Activated naive CD4-positive, alpha-beta T cell treated with anti-CD3 and anti-CD28 coated beads, Interleukin-2, amount 50 U/mL, for 24 hours (primary cell): ENCODE measurements around the gene PTGR1.
"Not testable (repeated sequence)": the region's sequence is repeated elsewhere in the genome, so short reads cannot be mapped to it uniquely, and the experiment has no call there.

Experiments used
- H3K27ac Mint-ChIP-seq: one replicate; pipeline ENCODE4 v1.8.0; 2021; ENCODE audit warnings: mild to moderate bottlenecking, mixed read lengths
- H3K27me3 Mint-ChIP-seq: one replicate; pipeline ENCODE4 v1.8.0; 2021; ENCODE audit warnings: mixed read lengths
- H3K36me3 Mint-ChIP-seq: one replicate; pipeline ENCODE4 v1.8.0; 2021; ENCODE audit warnings: mixed read lengths
- H3K4me1 Mint-ChIP-seq: one replicate; pipeline ENCODE4 v1.8.0; 2021; ENCODE audit warnings: mixed read lengths
- H3K4me3 Mint-ChIP-seq: one replicate; pipeline ENCODE4 v1.8.0; 2021; ENCODE audit warnings: mild to moderate bottlenecking, mixed read lengths
- H3K9me3 Mint-ChIP-seq: one replicate; pipeline ENCODE4 v1.8.0; 2021; ENCODE audit warnings: mixed read lengths

PTGR1 gene

DNA sequence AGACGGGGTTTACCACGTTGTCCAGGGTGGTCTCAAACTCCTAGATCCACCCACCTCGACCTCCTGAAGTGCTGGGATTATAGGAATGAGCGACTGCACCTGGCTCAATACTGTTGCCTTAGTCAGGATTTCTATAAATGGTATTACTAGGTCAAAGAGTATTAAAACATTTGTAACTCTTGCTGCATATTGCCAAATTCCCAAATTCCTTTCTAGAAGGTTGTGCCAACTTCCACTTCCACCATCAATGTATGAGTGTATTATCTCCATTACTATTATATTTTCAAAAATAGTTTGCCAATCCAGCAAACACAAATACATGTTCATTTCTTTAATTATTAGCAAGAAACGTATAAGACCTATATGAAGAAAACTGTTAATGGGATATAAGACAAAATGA, 10.6 kb downstream of the PTGR1 start:
- H3K27ac Mint-ChIP-seq: no peak overlapping the region
- no peaks in the 10 kb centered on the region for H3K9me3 Mint-ChIP-seq
- no peaks in the 10 kb centered on the region for H3K36me3 Mint-ChIP-seq
- no peaks in the 10 kb centered on the region for H3K4me1 Mint-ChIP-seq
- no peak overlapping the region for H3K4me3 Mint-ChIP-seq
- H3K27me3 Mint-ChIP-seq: no peaks in the 10 kb centered on the region

DNA sequence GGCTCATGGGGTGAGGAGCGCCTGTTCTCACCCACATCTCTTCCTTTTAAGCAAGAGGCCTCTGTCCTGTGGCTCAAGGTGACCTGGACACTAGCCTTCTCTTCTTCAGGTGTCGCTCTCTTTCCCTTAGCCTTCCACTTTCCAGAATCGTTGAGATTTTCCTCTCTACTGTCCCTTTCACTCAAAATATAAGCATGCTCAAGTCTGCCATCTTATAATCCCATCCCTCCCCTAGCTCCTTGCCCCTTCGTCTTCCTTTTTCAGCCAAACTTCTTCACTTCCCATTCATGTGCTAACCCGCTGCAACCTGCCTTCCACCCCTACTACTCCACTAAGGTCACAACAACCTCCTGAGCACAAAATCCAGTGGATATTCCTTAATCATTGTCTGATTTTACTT, 13.1 kb downstream of the PTGR1 start:
- no peaks in the 10 kb centered on the region for H3K27me3 Mint-ChIP-seq
- no peak overlapping the region for H3K4me3 Mint-ChIP-seq
- H3K27ac Mint-ChIP-seq: no peak overlapping the region
- H3K9me3 Mint-ChIP-seq: no peaks in the 10 kb centered on the region
- no peaks in the 10 kb centered on the region for H3K36me3 Mint-ChIP-seq
- no peaks in the 10 kb centered on the region for H3K4me1 Mint-ChIP-seq

DNA sequence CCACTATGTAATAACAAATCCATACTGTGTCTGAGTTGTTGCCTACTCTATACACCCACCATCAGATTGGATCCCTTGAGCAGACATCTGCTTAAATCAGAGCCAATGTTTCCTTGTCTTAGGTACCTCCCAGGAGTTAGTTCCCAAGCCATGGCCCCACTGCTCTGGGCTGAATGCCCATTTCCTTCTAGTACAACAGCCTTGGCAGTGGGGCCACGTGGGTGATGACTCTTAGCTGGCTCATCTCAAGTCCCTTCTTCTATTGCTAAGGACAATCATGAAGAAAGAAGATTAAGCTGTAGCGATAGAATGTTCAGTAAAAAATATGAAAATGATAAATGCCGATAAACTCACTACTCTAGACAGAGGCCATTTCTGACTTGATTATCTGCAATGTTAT, 16.6 kb downstream of the PTGR1 start:
- Mint-ChIP-seq H3K27ac (no peak overlapping the region), H3K4me3 (no peak overlapping the region), H3K36me3 (no peaks in the 10 kb centered on the region), H3K27me3 (no peaks in the 10 kb centered on the region), H3K9me3 (no peaks in the 10 kb centered on the region), H3K4me1 (no peaks in the 10 kb centered on the region)

DNA sequence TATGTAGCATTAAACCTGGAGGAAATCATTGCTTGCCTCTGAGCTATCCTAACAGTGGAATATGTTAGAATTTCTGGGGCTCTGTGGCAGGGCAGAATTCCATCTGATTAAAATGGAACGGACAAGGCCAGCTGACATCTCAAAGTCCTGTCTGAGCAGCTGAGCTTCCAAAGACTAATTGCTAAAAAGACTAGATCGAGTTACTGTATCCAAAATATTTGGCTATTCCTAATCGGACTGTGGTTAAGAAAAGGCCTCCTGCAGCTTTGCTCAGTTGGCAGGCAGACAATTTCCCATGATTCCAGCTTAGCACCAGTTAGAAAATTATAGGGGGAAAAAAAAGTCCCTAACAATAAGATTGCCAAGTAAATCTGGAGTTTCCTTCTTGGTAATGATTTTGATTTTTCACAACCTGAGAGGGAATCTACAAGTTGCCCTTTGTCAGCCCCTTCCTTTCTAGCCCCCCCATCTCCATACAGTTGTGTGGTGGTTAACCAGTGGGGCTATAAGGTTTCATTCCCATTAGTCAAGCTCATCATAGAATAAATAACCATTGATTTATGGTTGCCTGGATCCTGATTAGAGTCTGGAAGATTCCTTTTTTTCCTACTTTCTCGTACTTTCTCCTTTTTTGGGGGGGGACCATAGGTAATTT, 26.4 kb downstream of the PTGR1 start:
- Mint-ChIP-seq H3K4me1 (no peaks in the 10 kb centered on the region), H3K27me3 (peaks cover 4% of the 10 kb centered on the region), H3K36me3 (peaks cover 10% of the 10 kb centered on the region), H3K9me3 (peaks cover 14% of the 10 kb centered on the region), H3K4me3 (no peak overlapping the region), H3K27ac (no peak overlapping the region)

DNA sequence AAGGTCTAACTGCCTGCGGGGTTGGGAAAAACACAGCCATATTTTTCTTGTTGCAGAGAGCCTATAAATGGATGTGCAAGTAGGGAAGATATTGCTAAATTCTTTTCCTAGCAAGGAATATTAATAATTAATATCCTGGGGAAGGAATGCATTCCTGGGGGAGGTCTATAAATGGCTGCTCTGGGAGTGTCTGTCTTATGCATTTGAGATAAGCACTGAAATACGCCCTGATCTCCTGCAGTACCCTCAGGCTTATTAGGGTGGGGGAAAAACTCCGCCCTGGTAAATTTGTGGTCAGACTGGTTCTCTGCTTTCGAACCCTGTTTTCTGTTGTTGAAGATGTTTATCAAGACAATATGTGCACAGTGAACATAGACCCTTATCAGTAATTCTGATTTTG, 31.3 kb downstream of the PTGR1 start:
- H3K27me3 Mint-ChIP-seq, H3K4me3 Mint-ChIP-seq, H3K27ac Mint-ChIP-seq, H3K4me1 Mint-ChIP-seq: not testable (repeated sequence)
- H3K9me3 Mint-ChIP-seq: peaks cover 14% of the 10 kb centered on the region
- peaks cover 10% of the 10 kb centered on the region for H3K36me3 Mint-ChIP-seq

DNA sequence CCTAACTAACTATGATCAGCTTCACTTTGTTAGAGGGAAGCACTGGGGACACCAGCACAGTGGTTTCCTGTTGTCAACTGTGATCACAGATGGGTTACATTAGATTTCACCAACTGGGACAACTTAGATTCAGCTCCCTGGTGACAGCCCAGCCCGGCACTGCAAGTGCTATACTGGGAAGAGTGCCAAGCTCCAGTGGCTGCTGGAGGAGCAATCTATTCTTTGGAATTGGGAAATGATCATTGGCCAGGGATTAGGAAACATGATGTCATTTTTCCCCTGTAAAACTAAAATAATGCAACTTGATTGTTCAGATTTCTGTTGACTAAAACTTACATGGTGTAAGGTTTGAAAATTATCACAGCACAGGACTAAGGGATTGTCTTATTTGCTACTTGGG, 33.2 kb downstream of the PTGR1 start:
- Mint-ChIP-seq H3K27ac (no peak overlapping the region), H3K4me3 (no peak overlapping the region), H3K27me3 (peaks cover 4% of the 10 kb centered on the region), H3K36me3 (peaks cover 15% of the 10 kb centered on the region), H3K4me1 (no peaks in the 10 kb centered on the region), H3K9me3 (peaks cover 14% of the 10 kb centered on the region)

DNA sequence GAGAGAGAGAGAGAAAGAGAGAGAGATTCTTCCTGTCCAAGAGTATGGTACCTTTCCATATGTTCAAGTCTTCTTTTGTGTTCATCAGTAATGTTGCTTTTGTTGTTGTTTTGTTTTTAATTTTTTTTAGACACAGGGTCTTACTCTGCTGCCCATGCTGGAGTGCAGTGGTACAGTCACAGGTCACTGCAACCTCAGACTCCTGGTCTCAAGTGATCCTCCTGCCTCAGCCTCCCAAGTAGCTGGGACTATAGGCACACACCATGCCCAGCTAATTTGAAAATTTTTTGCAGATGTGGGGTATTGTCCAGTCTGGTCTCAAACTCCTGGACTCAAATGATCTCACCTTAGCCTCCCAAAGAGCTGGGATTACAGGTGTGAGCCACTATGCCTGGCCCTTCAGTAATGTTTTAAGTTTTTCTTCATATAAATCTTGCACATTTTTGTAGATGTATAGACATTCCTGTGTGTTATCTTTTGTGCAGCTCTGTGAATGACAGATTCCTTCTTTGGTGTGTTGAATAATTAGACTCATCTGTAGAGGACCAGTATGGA, 38.2 kb downstream of the PTGR1 start:
- Mint-ChIP-seq H3K4me3 (no peak overlapping the region), H3K27me3 (no peaks in the 10 kb centered on the region), H3K27ac (no peak overlapping the region), H3K4me1 (no peaks in the 10 kb centered on the region), H3K36me3 (peaks cover 15% of the 10 kb centered on the region), H3K9me3 (peaks cover 8% of the 10 kb centered on the region)

DNA sequence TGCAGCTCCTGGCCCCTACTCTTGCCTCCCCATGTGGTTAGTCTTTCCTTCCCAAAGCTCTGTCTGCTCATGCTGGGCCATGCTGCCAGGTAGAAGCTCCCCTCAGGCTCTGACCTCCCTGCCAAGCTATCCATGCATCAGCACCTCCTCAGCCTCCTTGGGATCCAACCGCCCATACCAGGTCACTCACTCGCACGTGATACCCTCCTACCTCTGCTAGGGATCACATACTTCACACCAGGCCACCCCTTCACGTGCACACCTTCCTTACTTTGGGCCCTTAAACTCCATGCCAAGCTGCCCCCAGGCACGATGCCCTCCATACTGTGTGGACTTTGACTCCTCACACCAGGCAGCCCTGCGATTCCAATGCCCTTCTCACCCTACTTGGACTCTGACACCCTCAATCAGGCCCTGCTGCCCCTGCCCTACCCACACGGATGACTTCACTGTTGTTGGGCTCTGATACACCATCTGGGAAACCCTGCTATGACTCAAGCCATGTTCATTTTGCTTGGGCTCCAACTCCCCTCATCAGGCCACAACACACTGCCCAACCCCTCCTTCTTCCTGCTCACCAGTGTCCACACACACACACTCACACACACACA, 40.3 kb downstream of the PTGR1 start:
- Mint-ChIP-seq H3K36me3 (peaks cover 26% of the 10 kb centered on the region), H3K4me1 (no peaks in the 10 kb centered on the region), H3K27ac (no peak overlapping the region), H3K27me3 (no peaks in the 10 kb centered on the region), H3K4me3 (no peak overlapping the region), H3K9me3 (peaks cover 23% of the 10 kb centered on the region)

DNA sequence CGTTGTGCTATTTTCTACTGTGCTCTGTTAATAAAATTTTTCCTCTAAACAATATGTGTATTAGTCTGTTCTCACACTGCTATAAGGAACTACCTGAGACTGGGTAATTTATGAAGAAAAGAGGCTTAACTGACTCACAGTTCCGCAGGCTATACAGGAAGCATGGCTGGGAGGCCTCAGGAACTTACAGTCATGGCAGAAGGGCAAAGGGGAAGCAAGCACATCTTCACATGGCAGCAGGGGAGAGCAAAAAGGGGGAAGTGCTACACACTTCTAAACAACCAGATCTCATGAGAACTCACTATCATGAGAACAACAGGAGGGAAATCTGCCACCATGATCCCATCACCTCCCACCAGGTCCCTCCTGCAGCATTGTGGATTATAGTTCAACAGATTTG, 44.0 kb downstream of the PTGR1 start:
- H3K27ac Mint-ChIP-seq: not testable (repeated sequence)

DNA sequence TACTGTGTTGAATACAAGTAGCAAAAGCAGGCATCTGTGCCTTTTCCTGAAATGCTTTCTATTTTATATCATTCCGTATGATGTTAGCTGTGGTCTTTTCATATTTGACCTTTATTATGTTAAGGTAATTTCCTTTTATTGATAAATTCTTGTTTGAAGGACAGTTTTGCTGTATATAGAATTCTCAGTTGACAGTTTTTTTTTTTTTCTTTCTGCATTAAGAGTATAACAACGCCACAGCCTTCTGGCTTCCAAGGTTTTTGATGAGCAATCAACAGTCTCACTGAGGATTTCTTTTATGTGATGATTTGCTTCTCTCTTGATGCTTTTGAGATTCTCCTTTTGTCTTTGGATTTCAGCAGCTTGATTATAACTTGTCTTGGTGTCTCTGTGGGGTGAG, 50.8 kb downstream of the PTGR1 start:
- Mint-ChIP-seq H3K27me3 (no peaks in the 10 kb centered on the region), H3K36me3 (peaks cover 57% of the 10 kb centered on the region), H3K4me1 (no peaks in the 10 kb centered on the region), H3K4me3 (no peak overlapping the region), H3K9me3 (peaks cover 38% of the 10 kb centered on the region), H3K27ac (no peak overlapping the region)

More for the DNA sequence above, 44.0 kb downstream of the PTGR1 start:
- not testable (repeated sequence) for H3K4me1 Mint-ChIP-seq, H3K27me3 Mint-ChIP-seq, H3K4me3 Mint-ChIP-seq
- peaks cover 33% of the 10 kb centered on the region for H3K9me3 Mint-ChIP-seq
- peaks cover 39% of the 10 kb centered on the region for H3K36me3 Mint-ChIP-seq

DNA sequence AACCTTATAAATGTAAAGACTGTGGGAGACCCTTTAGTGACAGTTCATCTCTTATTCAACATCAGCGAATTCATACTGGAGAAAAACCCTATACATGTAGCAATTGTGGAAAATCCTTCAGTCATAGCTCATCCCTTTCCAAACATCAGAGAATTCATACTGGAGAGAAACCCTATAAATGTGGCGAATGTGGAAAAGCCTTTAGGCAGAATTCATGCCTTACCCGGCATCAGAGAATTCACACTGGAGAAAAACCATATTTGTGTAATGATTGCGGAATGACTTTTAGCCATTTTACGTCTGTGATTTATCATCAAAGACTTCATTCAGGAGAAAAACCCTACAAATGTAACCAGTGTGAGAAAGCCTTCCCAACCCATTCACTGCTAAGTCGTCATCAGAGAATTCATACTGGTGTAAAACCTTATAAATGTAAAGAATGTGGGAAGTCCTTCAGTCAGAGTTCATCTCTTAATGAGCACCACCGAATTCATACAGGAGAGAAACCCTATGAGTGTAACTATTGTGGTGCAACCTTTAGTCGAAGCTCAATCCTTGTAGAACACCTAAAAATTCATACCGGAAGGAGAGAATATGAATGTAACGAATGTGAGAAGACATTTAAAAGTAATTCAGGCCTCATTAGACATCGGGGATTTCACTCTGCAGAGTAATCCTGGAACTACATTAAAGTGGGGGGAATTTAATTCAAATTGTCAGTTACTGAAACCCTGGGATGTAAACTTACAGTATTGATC, 56.8 kb downstream of the PTGR1 start:
- Mint-ChIP-seq H3K27ac (no peak overlapping the region), H3K36me3 (peaks cover 55% of the 10 kb centered on the region), H3K9me3 (peaks cover 29% of the 10 kb centered on the region), H3K4me1 (no peaks in the 10 kb centered on the region), H3K27me3 (no peaks in the 10 kb centered on the region), H3K4me3 (no peak overlapping the region)

DNA sequence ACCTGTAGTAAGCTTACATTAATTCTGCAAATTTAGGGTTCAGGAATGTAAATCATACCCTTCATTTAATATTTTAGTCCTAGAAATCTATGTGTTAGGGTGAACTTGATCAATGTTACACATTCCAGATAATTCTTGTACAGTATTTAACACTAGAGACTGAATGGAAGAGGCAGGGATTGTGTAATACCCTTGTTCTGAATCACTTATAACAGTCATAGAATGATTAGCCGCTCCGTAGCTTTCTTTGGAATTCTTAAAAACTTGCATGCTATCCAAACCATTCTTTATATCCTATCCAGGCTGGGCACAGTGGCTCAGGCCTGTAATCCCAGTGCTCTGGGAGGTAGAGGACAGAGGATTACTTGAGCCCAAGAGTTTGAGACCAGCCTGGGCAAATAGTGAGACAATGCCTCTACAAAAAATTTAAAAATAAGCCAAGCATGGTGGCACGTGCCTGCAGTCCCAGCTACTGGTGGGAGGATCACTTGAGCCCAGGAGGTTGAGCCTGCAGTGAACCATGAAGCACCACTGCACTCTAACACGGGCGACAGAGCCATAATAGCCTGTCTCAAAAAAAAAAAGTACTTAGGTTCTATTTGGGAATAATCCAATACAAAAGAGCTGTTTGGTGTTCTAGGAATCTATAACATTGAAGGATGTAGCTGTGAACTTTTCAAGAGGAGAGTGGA, 66.2 kb downstream of the PTGR1 start:
- peaks cover 50% of the 10 kb centered on the region for H3K36me3 Mint-ChIP-seq
- no peak overlapping the region for H3K27ac Mint-ChIP-seq
- H3K4me1 Mint-ChIP-seq: no peaks in the 10 kb centered on the region
- H3K4me3 Mint-ChIP-seq: no peak overlapping the region
- no peaks in the 10 kb centered on the region for H3K9me3 Mint-ChIP-seq
- no peaks in the 10 kb centered on the region for H3K27me3 Mint-ChIP-seq

DNA sequence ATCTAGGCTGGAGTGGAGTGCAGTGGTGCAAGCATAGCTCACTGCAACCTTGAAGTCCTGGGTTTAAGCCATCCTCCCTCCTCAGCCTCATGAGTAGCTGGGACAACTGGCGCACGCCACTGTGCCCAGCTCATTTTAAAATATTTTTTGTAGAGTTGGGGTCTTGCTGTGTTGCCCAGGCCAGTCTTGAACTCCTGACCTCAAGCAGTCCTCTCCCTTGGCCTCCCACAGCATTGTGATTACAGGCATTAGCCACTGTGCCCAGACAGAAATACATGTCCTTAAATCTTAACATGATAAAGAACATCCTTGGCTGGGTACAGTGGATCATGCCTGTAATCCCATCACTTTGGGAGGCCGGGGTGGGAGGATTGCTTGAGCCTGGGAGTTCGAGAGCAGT, 67.7 kb downstream of the PTGR1 start:
- Mint-ChIP-seq H3K4me3 (no peak overlapping the region), H3K4me1 (no peaks in the 10 kb centered on the region), H3K27me3 (no peaks in the 10 kb centered on the region), H3K27ac (no peak overlapping the region), H3K9me3 (no peaks in the 10 kb centered on the region), H3K36me3 (peaks cover 46% of the 10 kb centered on the region)

DNA sequence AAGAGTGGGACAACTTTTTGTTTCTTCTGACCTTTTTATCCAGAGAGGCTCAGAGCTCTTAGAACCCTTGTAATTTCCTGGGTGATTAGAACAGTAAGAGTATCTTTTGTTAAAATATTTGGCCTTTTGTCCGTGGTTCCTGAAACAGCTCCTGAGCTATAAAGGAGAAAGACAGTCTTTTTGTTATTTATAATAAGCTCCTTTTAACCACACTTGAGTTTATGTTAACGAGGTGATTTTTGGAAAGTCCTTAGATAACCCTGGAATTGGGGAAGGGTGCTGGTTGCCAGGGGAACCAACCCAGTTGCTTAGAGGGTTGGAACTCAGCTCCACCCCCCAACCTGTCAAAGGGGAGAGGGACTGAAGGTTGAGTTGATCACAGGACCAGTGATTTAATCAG, 69.7 kb downstream of the PTGR1 start:
- no peaks in the 10 kb centered on the region for H3K27me3 Mint-ChIP-seq
- H3K9me3 Mint-ChIP-seq: no peaks in the 10 kb centered on the region
- H3K27ac Mint-ChIP-seq: no peak overlapping the region
- peaks cover 41% of the 10 kb centered on the region for H3K36me3 Mint-ChIP-seq
- no peak overlapping the region for H3K4me3 Mint-ChIP-seq
- peaks cover 14% of the 10 kb centered on the region for H3K4me1 Mint-ChIP-seq

DNA sequence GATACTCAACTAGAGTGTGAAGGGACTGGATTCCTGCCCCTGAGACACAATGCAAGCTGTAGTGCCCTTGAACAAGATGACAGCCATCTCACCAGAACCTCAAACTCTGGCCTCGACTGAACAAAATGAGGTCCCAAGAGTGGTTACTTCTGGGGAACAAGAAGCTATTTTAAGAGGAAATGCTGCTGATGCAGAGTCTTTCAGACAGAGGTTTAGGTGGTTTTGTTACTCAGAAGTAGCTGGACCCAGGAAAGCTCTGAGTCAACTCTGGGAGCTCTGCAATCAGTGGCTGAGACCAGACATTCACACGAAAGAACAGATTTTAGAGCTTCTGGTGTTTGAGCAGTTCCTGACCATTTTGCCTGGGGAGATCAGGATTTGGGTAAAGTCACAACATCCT, 72.1 kb downstream of the PTGR1 start:
- Mint-ChIP-seq H3K9me3 (no peaks in the 10 kb centered on the region), H3K4me1 (peaks cover 23% of the 10 kb centered on the region), H3K27me3 (no peaks in the 10 kb centered on the region), H3K4me3 (no peak overlapping the region), H3K27ac (no peak overlapping the region), H3K36me3 (peaks cover 21% of the 10 kb centered on the region)
